Sigmoid colon (tissue), 7 donors: ENCODE data around the gene ARHGAP33. TPM values are rescaled to one million over a fixed set of nuclear protein-coding genes. Genes with fewer than 3 reads are reported as not detected.

ENCODE experiments used
- DNase-seq: peaks from one replicate; pipeline ENCODE4 v3.0.0-alpha.2; 2019
- H3K27ac ChIP-seq, 4 donors: fragments of 200-600 bp; sonication (generic); one replicate each; pipeline ENCODE4 v1.5.1; 2016 to 2019; ENCODE audit warnings: mild to moderate bottlenecking in 1 of 4
- H3K27me3 ChIP-seq, 3 donors: fragments of 200-600 bp; sonication (generic); one replicate each; pipeline ENCODE4 v1.5.1; 2019; ENCODE audit warnings: mild to moderate bottlenecking in 1 of 3
- H3K36me3 ChIP-seq, 4 donors: fragments of 200-600 bp; sonication (generic); one replicate each; pipeline ENCODE4 v1.5.1; 2016 to 2019
- H3K4me1 ChIP-seq, 4 donors: fragments of 200-600 bp; sonication (generic); one replicate each; pipeline ENCODE4 v1.5.1; 2017 to 2019
- H3K4me3 ChIP-seq, 4 donors: fragments of 200-600 bp; sonication (generic); one replicate each; pipeline ENCODE4 v1.5.1; 2017 to 2019; ENCODE audit warnings: mild to moderate bottlenecking in 2 of 4, moderate library complexity in 1 of 4
- H3K9me3 ChIP-seq, 4 donors: fragments of 200-600 bp in 3 of 4; sonication (generic) in 3 of 4; one replicate each; pipeline versions ENCODE4 v1.5.1 to v1.6.1; 2013 to 2019
- EP300 ChIP-seq, 4 donors: sonication (generic); formaldehyde crosslinking; IDR thresholded peaks; one replicate each; pipeline ENCODE4 v1.6.1; 2017; ENCODE audit warnings: antibody characterized with exemption in 4 of 4
- POLR2A ChIP-seq, 2 donors: fragments of 450-650 bp; IDR thresholded peaks; one replicate each; pipeline ENCODE4 v1.6.1; 2016; ENCODE audit warnings: antibody characterized with exemption in 2 of 2, mild to moderate bottlenecking in 2 of 2, moderate library complexity in 2 of 2
- POLR2AphosphoS5 ChIP-seq, 4 donors: sonication (generic); formaldehyde crosslinking; IDR thresholded peaks; one replicate each; pipeline ENCODE4 v1.6.1; 2017; ENCODE audit warnings: antibody characterized with exemption in 4 of 4
- WGBS, 2 donors: extraction: QIAGEN DNeasy Blood & Tissue Kit; methylation state at CpG; one replicate each; pipeline ENCODE4 v1.1.7; 2013; 5-methylcytosine and 5-hydroxymethylcytosine counted together
- intact Hi-C: fragments of 100-400 bp; cut with DNase I; formaldehyde crosslinking; loops from one replicate; pipeline ENCODE4 v1.15.1; 2023
- polyA plus RNA-seq, 3 donors: library from polyadenylated mRNA; stranded (reverse); fragments of 200-250 nt; gene quantifications; one replicate each; pipeline ENCODE4 v1.2.3, GENCODE V29; 2013
- total RNA-seq, 4 donors: library from RNA; depleted of rRNA; stranded (reverse); fragments of >200 nt; gene quantifications; one replicate each; pipeline ENCODE4 v1.1.0, GENCODE V29; 2016
- TF ChIP-seq, protein P1 (sequence below), 4 experiments: fragments of 450-650 bp in 3 of 4; fragments of 200-600 bp in 1 of 4; IDR thresholded peaks; one replicate each; pipeline ENCODE4 v1.5.1; 2016 to 2019; ENCODE audit warnings: antibody characterized with exemption in 4 of 4, mild to moderate bottlenecking in 3 of 4, moderate library complexity in 2 of 4
- donor health status: healthy with polysubstance abuse.
- donor health status: Bipolar disorder and iron deficiency.
- donor health status: healthy.

ARHGAP33 gene
- total and polyA plus RNA-seq, 7 donors, result 0.60 to 11.9 (median 6.1) TPM

DNA sequence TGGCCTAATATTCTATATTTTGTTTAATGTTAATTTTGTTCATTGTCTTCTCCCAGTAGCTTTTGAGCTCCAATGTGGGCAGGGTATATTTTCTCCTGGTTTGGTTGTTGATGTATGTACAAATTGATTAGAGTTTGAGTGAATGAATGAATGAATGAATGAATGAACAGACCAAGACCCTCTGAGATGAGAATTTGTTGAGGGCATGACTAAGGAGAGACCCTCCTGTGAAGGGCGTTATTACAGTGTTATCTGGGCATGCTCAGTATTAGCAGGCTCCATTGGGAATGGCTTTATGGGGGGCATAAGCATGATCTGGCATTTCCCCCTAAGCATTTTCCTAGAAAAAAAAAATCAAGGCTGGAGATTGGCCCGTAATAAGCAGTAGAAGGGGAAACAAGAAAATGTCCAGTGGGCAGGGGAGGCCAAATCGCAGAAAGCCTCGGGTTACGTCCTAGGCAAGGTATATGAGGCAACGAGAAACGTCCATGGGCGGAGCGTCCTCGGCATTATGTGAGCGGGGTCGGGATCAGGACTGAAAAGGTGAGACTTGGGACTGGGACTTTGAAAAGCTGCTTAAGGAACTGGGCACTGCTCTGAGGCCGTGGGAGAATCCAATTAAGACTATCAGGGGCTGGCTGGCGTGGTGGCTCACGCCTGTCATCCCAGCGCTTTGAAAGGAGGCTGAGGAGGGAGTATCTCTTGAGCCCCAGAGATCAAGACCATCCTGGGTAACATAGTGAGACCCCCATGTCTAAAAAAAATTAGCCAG lies 904 bp upstream of the ARHGAP33 start:
- 23 to 58% methylated on average over 16 of the region's 16 CpGs for WGBS, 2 donors
- TF ChIP-seq EP300 (IDR thresholded peaks at IDR 0.05) (no peak), POLR2A (IDR thresholded peaks at IDR 0.05) (no peak), POLR2AphosphoS5 (IDR thresholded peaks at IDR 0.05) (no peak)
- TF ChIP-seq, protein P1, sequence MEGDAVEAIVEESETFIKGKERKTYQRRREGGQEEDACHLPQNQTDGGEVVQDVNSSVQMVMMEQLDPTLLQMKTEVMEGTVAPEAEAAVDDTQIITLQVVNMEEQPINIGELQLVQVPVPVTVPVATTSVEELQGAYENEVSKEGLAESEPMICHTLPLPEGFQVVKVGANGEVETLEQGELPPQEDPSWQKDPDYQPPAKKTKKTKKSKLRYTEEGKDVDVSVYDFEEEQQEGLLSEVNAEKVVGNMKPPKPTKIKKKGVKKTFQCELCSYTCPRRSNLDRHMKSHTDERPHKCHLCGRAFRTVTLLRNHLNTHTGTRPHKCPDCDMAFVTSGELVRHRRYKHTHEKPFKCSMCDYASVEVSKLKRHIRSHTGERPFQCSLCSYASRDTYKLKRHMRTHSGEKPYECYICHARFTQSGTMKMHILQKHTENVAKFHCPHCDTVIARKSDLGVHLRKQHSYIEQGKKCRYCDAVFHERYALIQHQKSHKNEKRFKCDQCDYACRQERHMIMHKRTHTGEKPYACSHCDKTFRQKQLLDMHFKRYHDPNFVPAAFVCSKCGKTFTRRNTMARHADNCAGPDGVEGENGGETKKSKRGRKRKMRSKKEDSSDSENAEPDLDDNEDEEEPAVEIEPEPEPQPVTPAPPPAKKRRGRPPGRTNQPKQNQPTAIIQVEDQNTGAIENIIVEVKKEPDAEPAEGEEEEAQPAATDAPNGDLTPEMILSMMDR (IDR thresholded peaks at IDR 0.05), result no peak
- H3K36me3 ChIP-seq, result peaks cover 0 to 15% (median 3%) of the 10 kb centered on the region in 4 donors
- H3K27me3 ChIP-seq, result no peaks in the 10 kb centered on the region
- intact Hi-C loops, result loop anchor here (5.0 kb wide), 2 partner anchors 123 to 158 kb away; no protein-coding TSS in a partner anchor
- no peaks in the 10 kb centered on the region for H3K9me3 ChIP-seq
- H3K27ac ChIP-seq, result no peak overlapping the region
- H3K4me1 ChIP-seq, result peaks cover 0 to 19% (median 14%) of the 10 kb centered on the region in 4 donors
- DNase-seq, result no peak
- peak overlapping the region in 3 of 4 donors; percentile 76 to 97 (median 78) for H3K4me3 ChIP-seq

DNA sequence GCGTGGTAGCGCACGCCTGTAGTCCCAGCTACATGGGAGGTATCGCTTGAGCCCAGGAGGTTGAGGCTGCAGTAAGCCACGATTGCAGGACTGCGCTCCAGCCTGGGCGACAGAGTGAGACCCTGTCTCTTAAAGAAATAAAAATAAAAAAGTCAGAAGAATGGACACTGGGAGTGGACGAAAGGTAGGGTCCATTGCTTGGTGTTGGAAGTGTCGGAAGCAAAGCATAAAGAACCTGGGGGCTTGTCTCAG lies 392 bp upstream of the ARHGAP33 start:
- Histone ChIP-seq H3K4me3 (peak overlapping the region in 3 of 4 donors; percentile 76 to 97 (median 78)), H3K36me3 (peaks cover 0 to 16% (median 3%) of the 10 kb centered on the region in 4 donors), H3K27me3 (no peaks in the 10 kb centered on the region), H3K27ac (no peak overlapping the region), H3K4me1 (peaks cover 0 to 19% (median 14%) of the 10 kb centered on the region in 4 donors), H3K9me3 (no peaks in the 10 kb centered on the region)
- 8 to 37% methylated on average over 9 of the region's 9 CpGs for WGBS, 2 donors
- intact Hi-C loops, result loop anchor here (5.0 kb wide), 2 partner anchors 122 to 157 kb away; no protein-coding TSS in a partner anchor
- no peak for DNase-seq
- TF ChIP-seq POLR2A (IDR thresholded peaks at IDR 0.05), result no peak
- TF ChIP-seq POLR2AphosphoS5 (IDR thresholded peaks at IDR 0.05), result no peak
- no peak for TF ChIP-seq EP300 (IDR thresholded peaks at IDR 0.05)
- TF ChIP-seq, protein P1 (IDR thresholded peaks at IDR 0.05), result no peak

DNA sequence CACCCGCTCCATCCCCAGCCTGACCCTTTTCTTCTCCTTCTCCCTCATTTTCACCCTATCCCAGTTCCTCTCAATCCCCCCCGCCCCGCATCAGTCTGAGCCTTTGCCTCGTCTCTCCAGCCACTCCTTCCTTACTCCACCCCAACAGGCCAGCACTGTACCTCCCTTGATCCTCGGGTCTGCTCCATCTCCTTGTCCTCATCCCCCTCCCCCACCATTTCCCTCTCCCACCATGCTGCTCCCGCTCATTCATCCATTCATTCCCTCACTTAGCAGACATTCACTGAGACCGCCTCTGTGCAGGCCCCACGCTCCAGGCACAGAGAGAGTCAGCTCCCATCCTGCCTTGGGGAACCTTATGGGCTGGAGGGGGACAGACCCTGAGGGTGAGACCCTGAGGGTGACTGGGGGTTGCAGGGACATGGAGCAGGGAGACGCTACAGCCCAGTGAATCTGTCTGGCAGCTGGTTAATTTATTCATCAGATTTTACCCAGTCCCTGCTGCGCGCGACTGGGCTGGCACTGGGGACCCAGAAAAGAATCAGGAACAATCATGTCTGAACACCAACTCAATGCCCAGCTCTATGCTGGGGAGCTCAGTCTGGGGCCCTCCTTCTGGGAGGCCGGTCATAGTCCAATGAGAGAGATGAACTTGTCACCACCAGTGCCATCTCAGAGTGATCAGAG lies 881 bp downstream of the ARHGAP33 start:
- H3K27me3 ChIP-seq, result no peaks in the 10 kb centered on the region
- intact Hi-C loops, result loop anchor here (5.0 kb wide), 2 partner anchors 121 to 156 kb away; no protein-coding TSS in a partner anchor
- peak overlapping the region; percentile 76 to 97 (median 81) for H3K4me3 ChIP-seq
- no peaks in the 10 kb centered on the region for H3K9me3 ChIP-seq
- TF ChIP-seq, protein P1 (IDR thresholded peaks at IDR 0.05), result no peak
- TF ChIP-seq POLR2A (IDR thresholded peaks at IDR 0.05) (no peak), EP300 (IDR thresholded peaks at IDR 0.05) (no peak), POLR2AphosphoS5 (IDR thresholded peaks at IDR 0.05) (no peak)
- H3K36me3 ChIP-seq, result peaks cover 11 to 29% (median 13%) of the 10 kb centered on the region in 4 donors
- DNase-seq, result no peak
- H3K27ac ChIP-seq, result peak overlapping the region in 3 of 4 donors; percentile 63 to 74 (median 69)
- peaks cover 0 to 19% (median 14%) of the 10 kb centered on the region in 4 donors for H3K4me1 ChIP-seq
- 65 to 66% methylated on average over 13 of the region's 13 CpGs for WGBS, 2 donors

DNA sequence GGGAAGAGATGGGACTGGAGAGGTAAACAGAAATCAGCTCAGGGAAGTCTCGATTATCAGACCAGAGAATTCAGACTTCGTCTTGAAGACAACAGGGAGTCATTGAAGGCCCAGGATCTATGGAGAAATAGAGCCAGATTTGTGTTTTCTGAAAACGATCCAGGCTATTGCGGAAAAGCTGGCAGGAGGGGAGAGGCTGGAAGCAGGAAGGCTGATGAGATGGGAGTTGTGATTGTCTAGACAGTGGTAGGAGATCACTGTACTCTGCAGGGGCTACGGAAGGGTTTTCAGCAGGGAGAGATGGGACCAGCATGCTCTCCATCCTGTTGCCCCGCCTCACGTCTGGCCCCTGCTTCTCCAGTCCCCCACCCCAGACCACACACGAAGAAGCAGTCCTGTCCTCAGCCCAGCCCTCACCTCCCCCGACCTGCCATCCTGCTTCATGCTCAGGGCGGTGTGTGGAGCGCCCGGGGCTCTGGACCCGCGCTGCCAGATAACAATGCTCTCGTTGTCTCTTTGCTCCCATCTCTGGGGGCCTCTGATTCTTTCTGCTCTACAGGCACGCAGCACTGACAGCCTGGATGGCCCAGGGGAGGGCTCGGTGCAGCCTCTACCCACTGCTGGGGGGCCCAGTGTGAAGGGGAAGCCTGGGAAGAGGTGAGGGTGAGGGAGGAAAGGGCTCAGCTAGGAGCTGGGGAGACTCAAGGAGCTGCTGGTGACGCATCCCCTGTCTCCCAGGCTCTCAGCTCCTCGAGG lies 1.9 kb downstream of the ARHGAP33 start:
- intact Hi-C loops, result loop anchor here (5.0 kb wide), 2 partner anchors 120 to 155 kb away; no protein-coding TSS in a partner anchor
- Histone ChIP-seq H3K27me3 (no peaks in the 10 kb centered on the region), H3K27ac (no peak overlapping the region), H3K9me3 (no peaks in the 10 kb centered on the region), H3K4me3 (no peak overlapping the region), H3K4me1 (peaks cover 0 to 19% (median 14%) of the 10 kb centered on the region in 4 donors), H3K36me3 (peaks cover 11 to 39% (median 16%) of the 10 kb centered on the region in 4 donors)
- WGBS, 2 donors, result 77 to 89% methylated on average over 19 of the region's 19 CpGs
- DNase-seq, result no peak
- TF ChIP-seq EP300 (IDR thresholded peaks at IDR 0.05) (no peak), POLR2A (IDR thresholded peaks at IDR 0.05) (no peak), POLR2AphosphoS5 (IDR thresholded peaks at IDR 0.05) (no peak)
- TF ChIP-seq, protein P1 (IDR thresholded peaks at IDR 0.05), result no peak
